Stimulated activated CD4-positive, alpha-beta T cell treated with anti-CD3 and anti-CD28 coated beads, Interleukin-15, amount 100 ng/mL, for 1 hour (primary cell): Measurements from ENCODE around the gene LENG9.

Experiments used
- DNase-seq, 2 donors: peaks; one replicate each; pipeline ENCODE4 v3.0.0-alpha.2; 2020; ENCODE audit warnings: low read depth in 1 of 2, low spot score in 1 of 2

LENG9 gene

DNA sequence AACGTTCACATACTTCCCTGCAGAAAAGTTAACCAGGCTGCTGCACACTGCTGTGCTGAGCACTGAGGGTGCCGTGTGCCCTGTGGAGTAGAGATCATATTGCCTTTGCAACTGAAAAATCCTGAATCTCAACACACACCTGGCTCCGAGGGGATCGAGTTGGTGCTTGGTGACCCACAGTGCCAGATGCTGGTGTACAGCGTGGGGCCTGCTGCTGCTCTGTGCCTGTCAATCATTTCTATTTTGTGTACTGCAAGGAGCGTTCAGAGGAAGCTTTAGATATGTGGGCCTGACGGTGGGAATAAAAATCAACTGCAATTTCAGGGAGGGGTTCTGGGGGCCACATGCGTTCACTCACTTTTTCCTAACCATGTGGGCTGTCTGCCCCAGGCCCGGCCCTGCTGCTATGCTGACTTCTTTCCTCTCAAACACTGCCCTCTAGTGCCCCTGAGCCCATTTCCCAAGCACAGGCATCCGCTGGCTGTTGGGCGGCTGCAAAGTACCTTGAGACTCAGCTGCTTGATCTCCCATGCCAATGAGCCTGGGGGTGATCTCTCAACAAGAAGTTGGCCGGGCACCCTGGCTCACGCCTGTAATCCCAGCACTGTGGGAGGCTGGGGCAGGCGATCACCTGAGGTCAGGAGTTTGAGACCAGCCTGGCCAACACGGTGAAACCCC lies 24.3 kb downstream of the LENG9 start:
- DNase-seq: no peak

DNA sequence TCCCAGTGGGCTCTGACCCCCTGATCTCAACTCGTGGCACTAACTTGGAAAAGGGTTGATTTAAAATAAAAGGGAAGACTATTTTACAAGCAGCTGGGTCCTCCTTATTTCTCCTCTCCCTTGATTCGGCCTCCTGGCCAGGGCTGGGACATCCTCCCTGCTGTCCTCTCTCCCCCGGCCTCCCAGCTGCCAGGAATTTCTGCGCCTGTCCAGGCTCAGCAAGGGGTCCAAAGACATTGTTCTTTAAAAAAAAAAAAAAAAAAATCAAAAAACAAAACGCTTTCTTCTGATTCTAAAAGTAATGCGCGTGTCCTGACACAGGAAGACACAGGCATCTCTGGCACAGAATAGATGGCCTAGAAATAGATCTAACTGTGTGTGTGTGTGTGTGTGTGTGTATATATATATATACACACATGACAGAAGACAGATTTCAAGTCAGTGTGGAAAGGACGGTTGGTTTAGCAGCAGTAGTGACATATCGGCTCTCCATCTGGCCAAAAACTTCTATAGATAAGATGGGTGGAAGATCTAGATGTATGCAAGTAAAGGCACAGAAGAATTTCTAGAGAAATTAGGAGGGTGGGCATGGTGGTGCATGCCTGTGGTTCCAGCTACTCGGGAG lies 26.8 kb downstream of the LENG9 start:
- DNase-seq: no peak

DNA sequence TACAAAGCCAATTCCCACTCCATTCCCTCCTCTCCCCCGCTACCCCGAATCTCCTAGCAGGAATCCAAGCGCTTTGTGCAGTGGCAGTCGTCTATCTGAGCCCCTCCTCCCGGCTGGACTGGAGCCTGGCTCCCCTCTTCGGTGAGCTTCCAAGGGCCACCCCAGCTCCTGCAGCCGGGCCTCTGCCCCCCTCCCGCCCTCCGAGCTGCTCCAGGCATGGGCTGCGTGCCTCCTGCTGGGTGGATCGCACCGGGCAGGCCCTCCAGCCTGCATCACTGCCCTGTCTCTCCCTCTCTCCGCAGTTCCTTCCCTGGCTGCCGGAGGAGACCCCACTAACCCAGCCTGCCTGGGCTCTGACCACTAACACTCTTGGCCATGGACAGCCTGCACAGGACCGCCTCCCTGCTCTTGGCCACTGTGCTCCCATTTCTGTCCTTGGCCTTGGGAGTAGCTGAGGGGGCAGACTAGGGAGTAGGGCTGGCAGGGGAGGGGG lies 27.5 kb downstream of the LENG9 start:
- DNase-seq: no peak

GRCh38 chr19:54435551-54436016 lies 28.0 kb downstream of the LENG9 start:
- no peak for DNase-seq

DNA sequence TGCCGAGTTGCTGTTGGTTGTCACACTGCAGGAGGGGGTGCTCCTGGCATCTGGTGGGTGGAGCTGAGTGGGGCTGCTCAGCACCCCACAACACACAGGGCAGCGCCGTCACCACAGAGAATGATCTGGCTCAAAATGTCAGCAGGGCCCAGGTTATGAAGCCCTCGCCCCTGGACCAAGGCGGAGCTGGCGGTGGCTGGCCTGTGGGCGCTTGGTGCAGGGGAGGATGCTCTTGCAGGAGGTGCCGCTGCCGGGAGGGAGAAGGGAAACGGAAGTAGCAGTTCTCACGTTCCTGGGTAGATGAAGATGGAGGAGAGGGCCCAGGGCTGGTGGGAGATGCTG lies 28.7 kb downstream of the LENG9 start:
- no peak for DNase-seq

- DNase-seq: no peak
These were observed 29.3 kb downstream of the LENG9 start for GRCh38 chr19:54434112-54434872.

DNA sequence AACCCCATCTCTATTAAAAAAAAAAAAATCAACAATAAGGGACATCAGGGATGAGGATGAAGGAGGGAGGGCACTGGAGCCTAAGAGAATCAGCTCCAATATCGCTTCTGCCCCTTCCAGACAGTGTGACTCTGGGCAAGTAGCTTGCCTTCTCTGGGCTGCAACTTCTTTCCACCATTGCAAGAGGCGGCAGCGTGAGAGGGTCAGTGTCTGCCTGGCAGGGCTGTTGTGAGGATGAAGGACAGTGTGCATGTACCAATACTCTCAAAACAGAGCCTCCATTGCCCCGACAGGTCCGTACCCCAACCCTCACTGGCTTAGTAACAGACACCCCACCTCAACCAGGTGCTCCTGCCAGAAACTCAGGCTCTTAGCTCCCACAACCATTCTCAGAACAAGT lies 29.9 kb downstream of the LENG9 start:
- no peak for DNase-seq

GRCh38 chr19:54432144-54432738 lies 31.3 kb downstream of the LENG9 start:
- no peak for DNase-seq

- DNase-seq: no peak
These were observed 32.2 kb downstream of the LENG9 start for GRCh38 chr19:54431255-54431838.

DNA sequence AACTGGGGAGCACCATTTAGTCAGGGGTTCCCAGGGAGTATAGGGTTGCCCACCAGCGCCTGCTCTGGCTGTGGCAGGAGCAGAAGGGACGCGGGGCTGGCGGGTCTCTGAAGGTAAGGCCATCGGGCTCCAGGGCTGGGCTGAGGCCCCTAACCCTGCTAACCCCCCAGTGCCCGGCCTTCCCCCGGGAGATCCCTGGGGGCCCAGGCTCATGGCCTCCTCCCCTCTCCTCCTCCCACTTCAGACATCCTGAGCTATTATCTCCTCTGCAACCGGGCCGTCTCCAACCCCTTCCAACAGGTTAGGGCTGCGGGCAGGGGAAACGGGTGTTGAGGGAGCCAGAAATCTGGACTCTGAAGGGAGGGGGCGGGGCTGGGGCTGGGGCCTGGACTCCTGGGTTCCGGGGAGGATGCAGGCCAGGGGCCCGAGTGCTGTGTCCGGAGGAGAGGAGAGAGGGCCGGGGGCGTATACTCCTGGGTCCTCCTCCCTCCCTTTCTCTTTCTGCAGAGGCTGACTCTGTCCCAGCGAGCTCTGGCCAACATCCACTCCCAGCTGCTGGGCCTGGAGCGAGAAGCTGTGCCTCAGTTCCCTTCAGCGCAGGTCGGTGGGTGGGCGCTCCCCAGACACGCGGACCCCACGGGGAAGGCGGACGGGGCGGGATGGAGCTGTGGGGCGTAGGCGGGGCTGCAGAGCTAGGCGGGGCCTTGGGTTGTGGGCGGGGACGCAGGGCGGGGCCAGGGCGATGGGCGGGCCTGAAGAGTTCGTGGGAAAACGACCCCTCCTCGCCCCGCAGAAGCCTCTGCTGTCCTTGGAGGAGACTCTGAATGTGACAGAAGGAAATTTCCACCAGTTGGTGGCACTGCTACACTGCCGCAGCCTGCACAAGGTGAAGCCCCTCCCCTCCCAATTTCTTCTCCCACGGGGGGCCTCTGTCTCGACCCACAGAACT lies 33.0 kb downstream of the LENG9 start:
- DNase-seq: peak in 1 of 2 donors; percentile 36

GRCh38 chr19:54429545-54430227 lies 33.9 kb downstream of the LENG9 start:
- no peak for DNase-seq

GRCh38 chr19:54429176-54429495 lies 34.4 kb downstream of the LENG9 start:
- no peak for DNase-seq

DNA sequence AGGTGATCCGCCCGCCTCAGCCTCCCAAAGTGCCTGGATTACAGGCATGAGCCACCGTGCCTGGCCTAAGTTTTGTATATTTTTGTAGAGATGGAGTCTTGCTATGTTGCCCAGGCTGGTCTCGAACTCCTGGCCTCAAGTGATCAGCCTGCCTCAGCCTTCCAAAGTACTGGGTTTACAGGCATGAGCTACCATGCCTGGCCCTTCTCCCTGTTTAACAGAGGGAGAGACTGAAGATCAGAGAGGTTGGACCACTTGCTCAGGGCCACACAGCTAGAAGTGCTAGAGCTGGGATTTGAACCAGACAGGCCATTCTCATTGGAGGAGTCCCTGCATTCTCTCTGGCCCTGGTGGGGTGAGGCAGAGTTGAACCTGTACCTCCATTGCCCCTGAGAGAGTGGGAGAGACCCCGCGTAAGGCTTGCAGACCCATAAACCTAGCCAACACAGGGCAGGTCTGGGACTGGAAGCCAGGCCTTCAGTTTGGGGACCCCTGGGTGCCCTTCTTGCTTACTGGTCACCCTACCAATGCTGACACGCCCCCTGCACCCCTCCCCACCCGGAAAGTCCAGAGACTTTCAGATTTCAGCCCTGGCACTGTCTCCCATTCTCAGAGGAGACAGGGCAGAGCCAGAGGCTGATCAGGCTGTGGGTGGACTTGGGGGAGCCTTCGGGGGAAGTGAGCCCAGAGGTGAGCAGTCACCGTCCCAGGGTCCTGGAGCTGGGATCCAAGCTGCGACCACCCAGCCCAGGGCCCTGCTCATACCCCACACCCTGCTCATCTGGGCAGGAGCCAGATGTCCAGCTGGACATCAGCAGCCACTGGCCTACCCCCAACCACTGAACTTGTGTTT lies 35.0 kb downstream of the LENG9 start:
- DNase-seq: no peak

DNA sequence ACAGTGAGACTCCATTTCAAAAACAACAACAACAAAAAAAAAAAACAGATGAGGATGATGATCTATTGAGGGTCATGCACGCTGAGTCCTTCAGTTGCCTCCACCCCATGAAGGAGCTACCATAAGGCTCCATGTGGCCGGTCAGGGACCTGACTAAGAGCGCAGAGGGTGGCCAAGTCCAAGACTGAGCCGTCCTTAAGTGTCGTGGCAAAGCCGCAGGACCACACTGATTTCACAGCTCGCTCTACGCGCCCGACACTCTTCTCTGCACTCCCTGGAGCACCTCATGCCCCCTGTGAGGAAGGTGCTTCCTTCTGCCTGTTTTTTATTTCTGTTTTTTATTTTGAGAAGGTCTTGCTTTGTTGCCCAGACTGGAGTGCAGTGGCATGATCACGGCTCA lies 36.0 kb downstream of the LENG9 start:
- DNase-seq: no peak

- DNase-seq: no peak
These were observed 37.2 kb downstream of the LENG9 start for GRCh38 chr19:54426291-54426931.

GRCh38 chr19:54425382-54425723 lies 38.2 kb downstream of the LENG9 start:
- no peak for DNase-seq

DNA sequence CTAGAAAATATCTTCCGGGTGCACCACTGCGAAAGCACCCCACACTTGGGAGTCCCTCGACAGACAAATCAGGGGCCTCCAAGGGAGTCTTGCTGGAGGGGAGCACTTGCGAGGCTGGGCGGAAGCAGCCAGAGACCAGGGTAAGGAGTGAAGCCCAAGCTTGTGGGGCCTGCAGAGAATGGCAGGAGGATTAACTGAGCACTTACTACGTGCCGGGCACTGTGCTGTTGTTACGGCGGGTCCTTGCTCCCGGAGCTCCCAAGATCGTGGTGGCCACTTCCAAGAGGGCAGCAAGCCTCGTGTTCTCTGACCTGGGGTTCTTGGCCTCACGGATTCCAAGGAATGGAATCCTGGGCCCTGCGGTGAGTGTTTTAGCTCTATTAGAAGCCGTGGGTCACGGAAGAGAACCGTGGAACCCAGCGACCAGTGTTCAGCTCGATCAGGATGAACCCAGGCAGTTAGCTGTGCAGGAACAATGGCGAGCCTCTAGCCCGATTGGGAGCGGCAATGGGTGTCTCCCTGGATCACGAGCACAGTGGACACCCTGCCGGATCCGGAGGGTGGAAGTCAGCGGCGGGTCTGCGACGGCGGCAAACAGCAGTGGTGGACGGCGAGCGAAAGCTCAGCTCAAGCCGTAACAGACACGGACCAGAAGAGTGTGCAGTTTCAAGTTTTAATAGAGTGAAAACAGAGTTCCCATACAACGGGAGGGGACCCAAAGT lies 38.8 kb downstream of the LENG9 start:
- no peak for DNase-seq

DNA sequence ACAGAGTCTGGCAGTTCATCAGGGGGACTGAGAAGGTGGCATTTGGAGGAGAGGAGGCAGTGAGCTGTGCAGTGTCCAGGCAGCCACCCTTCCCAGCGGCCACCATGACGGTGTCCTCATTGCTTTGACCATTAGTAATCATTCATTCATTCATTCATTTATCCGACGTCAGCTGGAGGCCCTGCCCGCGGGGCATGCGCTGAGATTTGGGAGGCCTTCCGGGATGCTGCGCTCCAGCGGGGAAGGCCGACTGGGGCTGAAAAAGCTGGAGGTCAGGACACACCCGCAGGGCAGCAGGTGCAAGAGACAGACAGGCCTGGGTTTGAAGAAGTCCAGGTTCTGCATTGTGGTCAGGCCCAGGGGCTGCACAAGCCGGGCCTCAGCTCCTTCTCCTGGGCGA lies 39.4 kb downstream of the LENG9 start:
- no peak for DNase-seq
